Mesendoderm (in vitro differentiated cells): Measurements from ENCODE around the gene KAZN.

Experiments
- DNase-seq: peaks from one replicate; pipeline ENCODE4 v3.0.0; 2013
- H2AK5ac ChIP-seq: 2 replicates; pipeline ENCODE4 v1.6.1; 2013; ENCODE audit warnings: low read length, inconsistent platforms
- H2BK120ac ChIP-seq: 2 replicates; pipeline ENCODE4 v1.6.1; 2013; ENCODE audit warnings: low read depth, mild to moderate bottlenecking, low read length, moderate library complexity, mixed read lengths
- H2BK15ac ChIP-seq: replicated peaks from 2 replicates; pipeline ENCODE4 v1.6.1; 2013; ENCODE audit warnings: low read depth, mild to moderate bottlenecking, moderate library complexity
- H2BK5ac ChIP-seq: 2 replicates; pipeline ENCODE4 v1.6.1; 2013; ENCODE audit warnings: low read length, inconsistent platforms
- H3K18ac ChIP-seq: 2 replicates; pipeline ENCODE4 v1.6.1; 2013; ENCODE audit warnings: mild to moderate bottlenecking, low read length, mixed read lengths
- H3K23ac ChIP-seq: one replicate; pipeline ENCODE4 v1.6.1; 2013; ENCODE audit warnings: low read length
- H3K27ac ChIP-seq: 2 replicates; pipeline ENCODE4 v1.5.1; 2013; ENCODE audit warnings: low read depth, mild to moderate bottlenecking, inconsistent platforms, low read length, moderate library complexity
- H3K27me3 ChIP-seq: 2 replicates; pipeline ENCODE4 v1.6.1; 2013; ENCODE audit warnings: low read length, control low read depth, mild to moderate bottlenecking, inconsistent platforms; ENCODE audit not compliant: insufficient read depth, poor library complexity
- H3K36me3 ChIP-seq: 2 replicates; pipeline ENCODE4 v1.6.1; 2013; ENCODE audit warnings: low read length, inconsistent platforms; ENCODE audit not compliant: control insufficient read depth, insufficient read depth
- H3K4ac ChIP-seq: one replicate; pipeline ENCODE4 v1.6.1; 2013; ENCODE audit warnings: low read depth, mild to moderate bottlenecking, low read length, moderate library complexity
- H3K4me1 ChIP-seq: 2 replicates; pipeline ENCODE4 v1.6.1; 2013; ENCODE audit warnings: low read depth, low read length, inconsistent platforms; ENCODE audit not compliant: control insufficient read depth
- H3K4me2 ChIP-seq: 2 replicates; pipeline ENCODE4 v1.6.1; 2013; ENCODE audit warnings: low read length
- H3K4me3 ChIP-seq: 2 replicates; pipeline ENCODE4 v1.5.1; 2013; ENCODE audit warnings: mild to moderate bottlenecking, low read length
- H3K56ac ChIP-seq: one replicate; pipeline ENCODE4 v1.6.1; 2013; ENCODE audit warnings: low read length
- H3K79me1 ChIP-seq: 2 replicates; pipeline ENCODE4 v1.6.1; 2013; ENCODE audit warnings: low read length, inconsistent platforms
- H3K79me2 ChIP-seq: 2 replicates; pipeline ENCODE4 v1.6.1; 2013; ENCODE audit warnings: mild to moderate bottlenecking, low read length; ENCODE audit not compliant: control insufficient read depth, insufficient read depth
- H3K9ac ChIP-seq: 2 replicates; pipeline ENCODE4 v1.6.1; 2013; ENCODE audit warnings: low read length, inconsistent platforms
- H4K5ac ChIP-seq: one replicate; pipeline ENCODE4 v1.6.1; 2013; ENCODE audit warnings: low read length
- H4K8ac ChIP-seq: one replicate; pipeline ENCODE4 v1.6.1; 2013; ENCODE audit warnings: low read depth, mild to moderate bottlenecking, control low read depth, low read length, moderate library complexity
- WGBS: extraction: QIAGEN DNeasy Blood & Tissue Kit; methylation state at CpG from one replicate; pipeline ENCODE4 v1.1.7; 2013; ENCODE audit warnings: low lambda C conversion rate, missing lambda C conversion rate; ENCODE audit not compliant: insufficient coverage; ENCODE audit errors: extremely low coverage; 5-methylcytosine and 5-hydroxymethylcytosine counted together

Gene KAZN

DNA sequence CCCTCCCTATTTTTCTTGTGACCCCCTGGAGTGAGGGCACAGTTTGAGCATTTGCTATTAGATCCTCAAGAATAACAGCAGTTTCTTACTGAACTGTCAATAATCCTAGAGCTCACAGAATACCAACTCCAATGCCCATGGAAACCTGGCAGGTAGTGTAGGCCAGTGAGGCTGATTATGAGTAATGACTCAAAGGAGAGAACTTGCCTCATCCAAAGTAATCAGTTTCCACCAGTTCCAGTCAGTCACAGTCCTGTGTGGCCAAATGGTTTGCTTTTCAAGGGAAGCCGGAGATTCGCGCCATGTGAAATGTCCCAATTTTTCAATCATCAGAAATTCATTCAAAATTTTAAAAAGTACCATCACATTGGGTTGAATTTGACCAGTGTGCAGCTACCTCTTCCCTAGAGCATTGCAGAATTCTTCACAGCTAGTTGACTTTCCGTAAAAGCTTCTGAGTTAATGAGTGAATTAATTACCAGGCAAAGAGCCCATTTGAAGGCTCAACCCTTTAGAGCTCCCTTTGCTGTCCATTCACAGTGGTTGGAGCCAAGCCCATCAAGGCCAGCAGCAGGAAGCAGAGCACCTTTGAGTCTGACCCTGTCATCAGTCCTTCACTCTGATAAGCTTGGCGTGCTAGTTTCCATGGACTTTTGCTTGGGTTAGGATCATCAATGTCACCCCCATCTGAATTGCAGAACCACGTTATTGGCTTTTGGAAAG lies 170.3 kb downstream of the KAZN start:
- no peak overlapping the region for H3K4me3 ChIP-seq
- no peak for DNase-seq

DNA sequence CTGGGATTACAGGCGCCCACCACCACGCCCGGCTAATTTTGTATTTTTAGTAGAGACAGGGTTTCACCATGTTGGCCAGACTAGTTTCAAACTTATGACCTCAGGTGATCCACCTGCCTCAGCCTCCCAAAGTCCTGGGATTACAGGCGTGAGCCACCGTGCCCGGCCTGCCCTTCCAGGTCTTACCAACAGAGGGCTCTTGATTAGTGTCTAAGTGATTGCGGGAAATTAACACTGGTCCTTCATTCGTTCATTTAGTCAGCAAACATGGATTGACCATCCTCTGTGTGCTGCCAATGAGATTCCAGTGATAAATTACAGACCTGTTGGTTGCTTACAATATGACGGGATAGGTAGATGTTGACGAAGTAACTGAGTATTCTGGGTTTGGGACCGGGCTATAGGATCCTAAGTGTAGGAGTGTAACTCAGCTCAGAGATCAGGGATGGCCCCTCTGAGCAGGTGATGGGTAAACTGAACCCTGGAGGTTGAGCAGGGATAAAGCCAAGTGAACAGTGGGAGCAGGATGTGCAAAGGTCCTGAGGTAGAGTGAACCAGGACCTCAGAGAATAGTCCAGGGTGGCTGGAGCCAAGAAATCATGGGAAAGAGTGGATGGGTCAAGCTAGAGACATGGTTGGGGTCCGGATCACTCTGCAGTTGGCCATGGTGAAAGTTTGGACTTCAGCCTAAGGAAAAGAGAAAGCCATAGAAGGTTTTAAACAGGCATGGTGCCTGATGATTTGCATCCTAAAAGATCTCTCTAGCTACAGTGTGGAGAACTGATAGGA lies 171.2 kb downstream of the KAZN start:
- no peak overlapping the region for H3K4me3 ChIP-seq
- H3K36me3 ChIP-seq, result no peaks in the 10 kb centered on the region
- no peak overlapping the region for H4K8ac ChIP-seq
- DNase-seq, result no peak
- H2BK15ac ChIP-seq, result no peak overlapping the region
- no peak overlapping the region for H3K9ac ChIP-seq
- H3K18ac ChIP-seq, result no peak overlapping the region
- no peak overlapping the region for H3K4me2 ChIP-seq
- no peak overlapping the region for H3K23ac ChIP-seq
- H3K79me1 ChIP-seq, result peaks cover 19% of the 10 kb centered on the region
- no peak overlapping the region for H3K27ac ChIP-seq
- H3K27me3 ChIP-seq, result no peaks in the 10 kb centered on the region
- no peak overlapping the region for H4K5ac ChIP-seq
- no peak overlapping the region for H2BK5ac ChIP-seq
- no peak overlapping the region for H3K56ac ChIP-seq
- no peak overlapping the region for H2BK120ac ChIP-seq
- no peak overlapping the region for H2AK5ac ChIP-seq
- no CpG with 5 or more reads among the region's 12 CpGs for WGBS
- peaks cover 22% of the 10 kb centered on the region for H3K4me1 ChIP-seq
- H3K4ac ChIP-seq, result no peak overlapping the region
- peaks cover 4% of the 10 kb centered on the region for H3K79me2 ChIP-seq

More for the DNA sequence above, 170.3 kb downstream of the KAZN start:
- Histone ChIP-seq H3K79me1 (peaks cover 19% of the 10 kb centered on the region), H2AK5ac (peak overlapping the region; percentile 63), H2BK120ac (no peak overlapping the region), H3K27ac (no peak overlapping the region), H4K5ac (no peak overlapping the region), H3K18ac (no peak overlapping the region), H3K9ac (peak overlapping the region; percentile 16), H3K56ac (peak overlapping the region; percentile 43), H3K79me2 (peaks cover 4% of the 10 kb centered on the region), H3K4ac (no peak overlapping the region), H3K4me2 (no peak overlapping the region), H2BK15ac (no peak overlapping the region), H2BK5ac (peak overlapping the region; percentile 40), H3K27me3 (no peaks in the 10 kb centered on the region), H3K4me1 (peaks cover 24% of the 10 kb centered on the region), H4K8ac (no peak overlapping the region), H3K36me3 (no peaks in the 10 kb centered on the region), H3K23ac (no peak overlapping the region)
- WGBS, result no CpG with 5 or more reads among the region's 6 CpGs

DNA sequence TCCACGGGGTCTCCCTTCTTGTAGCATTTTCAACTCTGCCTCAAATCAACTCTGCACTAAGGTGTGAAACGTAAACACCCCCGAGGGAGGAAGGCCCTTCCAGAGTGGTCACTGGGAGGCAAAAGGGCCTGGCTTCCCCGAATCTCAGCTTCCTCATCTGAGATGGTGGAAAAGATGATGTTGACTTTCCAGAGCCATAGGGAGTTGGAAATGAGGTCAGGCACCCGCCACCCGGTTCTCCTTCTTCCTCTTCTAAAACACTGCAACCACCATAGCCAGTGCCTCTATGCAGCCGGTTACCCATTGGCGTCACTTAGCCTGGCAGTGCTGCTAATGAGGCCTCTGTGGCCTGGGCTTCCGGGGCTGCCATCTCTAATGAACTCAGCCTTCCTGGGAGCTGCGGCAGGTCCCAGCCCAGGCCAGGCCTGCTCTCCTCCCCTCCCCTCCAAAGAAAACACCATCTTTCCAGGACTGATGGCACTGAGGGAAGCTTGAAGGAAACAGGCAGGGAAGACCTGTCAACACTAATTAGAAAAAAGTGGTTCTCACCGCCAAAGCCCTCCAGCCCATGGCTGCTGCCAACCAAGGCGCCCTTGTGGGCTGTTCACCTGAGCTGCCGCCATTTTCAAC lies 175.0 kb downstream of the KAZN start:
- H3K27ac ChIP-seq, result no peak overlapping the region
- H2AK5ac ChIP-seq, result no peak overlapping the region
- H3K4me2 ChIP-seq, result no peak overlapping the region
- peak; percentile 32 for DNase-seq
- H3K36me3 ChIP-seq, result no peaks in the 10 kb centered on the region
- no peak overlapping the region for H3K23ac ChIP-seq
- no peaks in the 10 kb centered on the region for H3K79me2 ChIP-seq
- no peak overlapping the region for H3K9ac ChIP-seq
- no peak overlapping the region for H2BK5ac ChIP-seq
- no peak overlapping the region for H3K4me3 ChIP-seq
- H4K5ac ChIP-seq, result no peak overlapping the region
- H2BK15ac ChIP-seq, result no peak overlapping the region
- H3K18ac ChIP-seq, result no peak overlapping the region
- no peak overlapping the region for H4K8ac ChIP-seq
- no peaks in the 10 kb centered on the region for H3K27me3 ChIP-seq
- H2BK120ac ChIP-seq, result no peak overlapping the region
- no CpG with 5 or more reads among the region's 13 CpGs for WGBS
- no peak overlapping the region for H3K4ac ChIP-seq
- H3K79me1 ChIP-seq, result peaks cover 9% of the 10 kb centered on the region
- H3K4me1 ChIP-seq, result peaks cover 10% of the 10 kb centered on the region
- peak overlapping the region; percentile 58 for H3K56ac ChIP-seq

DNA sequence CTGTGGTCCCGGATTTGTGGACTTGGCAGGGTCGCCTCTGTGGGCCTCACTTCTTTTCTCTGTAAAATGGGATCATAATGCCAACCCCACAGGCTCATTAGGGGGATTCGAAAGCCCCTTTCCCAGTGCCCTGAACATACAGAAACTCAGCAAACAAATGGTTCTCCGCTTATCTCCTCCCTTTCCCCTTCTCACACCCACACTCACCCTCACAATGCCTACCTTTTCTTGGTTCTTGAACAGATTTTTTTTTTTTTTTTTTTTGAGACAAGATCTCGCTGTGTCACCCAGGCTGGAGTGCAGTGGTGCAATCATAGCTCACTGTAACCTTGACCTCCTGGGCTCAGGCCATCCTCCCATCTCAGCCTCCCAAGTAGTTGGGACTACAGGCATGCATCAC lies 175.7 kb downstream of the KAZN start:
- Histone ChIP-seq H3K36me3 (no peaks in the 10 kb centered on the region), H2BK5ac (no peak overlapping the region), H3K4me2 (no peak overlapping the region), H2BK120ac (no peak overlapping the region), H3K27ac (no peak overlapping the region), H3K23ac (no peak overlapping the region), H3K4me1 (peaks cover 8% of the 10 kb centered on the region), H4K8ac (no peak overlapping the region), H2BK15ac (no peak overlapping the region), H3K18ac (no peak overlapping the region), H4K5ac (no peak overlapping the region), H3K56ac (no peak overlapping the region), H3K4me3 (no peak overlapping the region), H3K79me2 (no peaks in the 10 kb centered on the region), H3K27me3 (no peaks in the 10 kb centered on the region), H3K9ac (no peak overlapping the region), H3K79me1 (peaks cover 8% of the 10 kb centered on the region), H3K4ac (no peak overlapping the region), H2AK5ac (no peak overlapping the region)
- DNase-seq, result no peak
- no CpG with 5 or more reads among the region's 5 CpGs for WGBS

DNA sequence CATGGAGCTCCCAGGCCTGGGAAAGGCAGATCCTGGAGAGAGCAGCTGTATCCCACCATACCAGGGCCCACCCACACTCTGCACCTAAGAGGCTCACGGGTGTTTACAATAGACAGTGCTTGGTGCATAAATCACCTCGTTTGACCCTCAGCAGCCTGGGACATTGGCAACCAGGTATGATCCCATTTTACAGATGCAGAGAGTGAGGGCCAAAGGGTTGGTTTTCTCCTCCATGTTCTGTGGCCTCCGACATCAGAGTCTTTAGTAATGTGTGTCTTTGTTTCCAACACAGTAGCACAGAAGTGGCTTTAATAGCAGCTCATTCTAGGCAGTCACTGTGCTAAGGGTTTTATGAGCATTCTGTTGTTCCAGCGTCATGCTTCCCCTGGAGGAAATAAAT lies 176.5 kb downstream of the KAZN start:
- Histone ChIP-seq H3K27me3 (no peaks in the 10 kb centered on the region), H2AK5ac (no peak overlapping the region), H3K79me2 (no peaks in the 10 kb centered on the region), H3K4ac (no peak overlapping the region), H3K18ac (no peak overlapping the region), H2BK15ac (no peak overlapping the region), H4K5ac (no peak overlapping the region), H3K79me1 (peaks cover 6% of the 10 kb centered on the region), H3K36me3 (no peaks in the 10 kb centered on the region), H3K56ac (no peak overlapping the region), H4K8ac (no peak overlapping the region), H3K4me2 (no peak overlapping the region), H3K4me3 (no peak overlapping the region), H2BK120ac (no peak overlapping the region), H3K4me1 (peaks cover 8% of the 10 kb centered on the region), H3K27ac (no peak overlapping the region), H3K9ac (no peak overlapping the region), H3K23ac (no peak overlapping the region), H2BK5ac (no peak overlapping the region)
- WGBS, result no CpG with 5 or more reads among the region's 4 CpGs
- no peak for DNase-seq
